Ectodermal cell (in vitro differentiated cells): ENCODE results near the gene HOXC6.

Experiments
- H3K27ac ChIP-seq: 2 replicates; pipeline ENCODE4 v1.7.0; 2013; ENCODE audit warnings: mild to moderate bottlenecking, low read depth, low read length; ENCODE audit not compliant: insufficient read depth, poor library complexity, severe bottlenecking
- H3K27me3 ChIP-seq: 2 replicates; pipeline ENCODE4 v1.7.0; 2013; ENCODE audit warnings: mild to moderate bottlenecking, low read length; ENCODE audit not compliant: insufficient read depth, control insufficient read depth, poor library complexity, severe bottlenecking
- H3K36me3 ChIP-seq: one replicate; pipeline ENCODE4 v1.7.0; 2013; ENCODE audit warnings: low read length; ENCODE audit not compliant: control insufficient read depth, insufficient read depth
- H3K4me1 ChIP-seq: one replicate; pipeline ENCODE4 v1.7.0; 2013; ENCODE audit warnings: low read length; ENCODE audit not compliant: control insufficient read depth, insufficient read depth
- H3K4me3 ChIP-seq: 2 replicates; pipeline ENCODE4 v1.7.0; 2013; ENCODE audit warnings: low read depth, low read length, control low read depth; ENCODE audit not compliant: insufficient read depth
- H3K9me3 ChIP-seq: 2 replicates; pipeline ENCODE4 v1.7.0; 2013; ENCODE audit warnings: mild to moderate bottlenecking, low read length, moderate library complexity; ENCODE audit not compliant: control insufficient read depth
- WGBS, 2 experiments: methylation state at CpG; one replicate each; pipeline ENCODE4 v1.1.7; 2013; ENCODE audit warnings: missing lambda C conversion rate in 2 of 2; 5-methylcytosine and 5-hydroxymethylcytosine counted together

HOXC6 gene

GRCh38 chr12:53984901-53985691 is 43.1 kb upstream of the HOXC6 start, which contains the start of gene HOXC10:
Gene HOXC10 (plus strand): TSS chr12:53985146. CDS start chr12:53985260, 114 bp downstream.
- Histone ChIP-seq H3K4me1 (no peaks in the 10 kb centered on the region), H3K4me3 (no peak within 1 kb of the TSS), H3K36me3 (no peaks in the 10 kb centered on the region), H3K9me3 (no peaks in the 10 kb centered on the region), H3K27ac (no peak within 1 kb of the TSS), H3K27me3 (peaks cover 100% of the 10 kb centered on the region)
- 33 to 38% methylated on average over 55 of the region's 55 CpGs for WGBS, 2 experiments

GRCh38 chr12:53985692-53985993 is 42.6 kb upstream of the HOXC6 start:
- Histone ChIP-seq H3K27ac (no peak overlapping the region), H3K27me3 (peaks cover 100% of the 10 kb centered on the region), H3K4me3 (no peak overlapping the region), H3K4me1 (no peaks in the 10 kb centered on the region), H3K9me3 (no peaks in the 10 kb centered on the region), H3K36me3 (no peaks in the 10 kb centered on the region)
- 49 to 53% methylated on average over 21 of the region's 21 CpGs for WGBS, 2 experiments

GRCh38 chr12:53985994-53986685 is 42.1 kb upstream of the HOXC6 start:
- Histone ChIP-seq H3K4me1 (no peaks in the 10 kb centered on the region), H3K4me3 (no peak overlapping the region), H3K36me3 (no peaks in the 10 kb centered on the region), H3K27me3 (peaks cover 100% of the 10 kb centered on the region), H3K9me3 (no peaks in the 10 kb centered on the region), H3K27ac (no peak overlapping the region)
- WGBS, 2 experiments: 9 to 12% methylated on average over 49 to 50 of the region's 50 CpGs

- Histone ChIP-seq H3K27ac (no peak overlapping the region), H3K9me3 (no peaks in the 10 kb centered on the region), H3K4me3 (no peak overlapping the region), H3K4me1 (no peaks in the 10 kb centered on the region), H3K27me3 (peaks cover 100% of the 10 kb centered on the region), H3K36me3 (no peaks in the 10 kb centered on the region)
- 48 to 52% methylated on average over 21 of the region's 21 CpGs for WGBS, 2 experiments
Measured at GRCh38 chr12:53986686-53987483, 41.4 kb upstream of the HOXC6 start.

- H3K27me3 ChIP-seq: peaks cover 100% of the 10 kb centered on the region
Measured at GRCh38 chr12:53987787-53988230, 40.4 kb upstream of the HOXC6 start.

GRCh38 chr12:53988541-53989226 is 39.6 kb upstream of the HOXC6 start:
- peaks cover 100% of the 10 kb centered on the region for H3K27me3 ChIP-seq
- no peaks in the 10 kb centered on the region for H3K36me3 ChIP-seq
- no peaks in the 10 kb centered on the region for H3K4me1 ChIP-seq
- no peak overlapping the region for H3K27ac ChIP-seq
- no peaks in the 10 kb centered on the region for H3K9me3 ChIP-seq
- 7% methylated on average over 5 of the region's 5 CpGs for WGBS, 2 experiments
- no peak overlapping the region for H3K4me3 ChIP-seq

More at GRCh38 chr12:53987787-53988230, 40.4 kb upstream of the HOXC6 start:
- no peaks in the 10 kb centered on the region for H3K9me3 ChIP-seq
- no peaks in the 10 kb centered on the region for H3K36me3 ChIP-seq
- no peak overlapping the region for H3K27ac ChIP-seq
- H3K4me1 ChIP-seq: no peaks in the 10 kb centered on the region
- WGBS, 2 experiments: 29 to 34% methylated on average over 4 of the region's 4 CpGs
- H3K4me3 ChIP-seq: no peak overlapping the region

GRCh38 chr12:53989227-53990113 is 38.8 kb upstream of the HOXC6 start:
- no peaks in the 10 kb centered on the region for H3K9me3 ChIP-seq
- H3K27me3 ChIP-seq: peaks cover 100% of the 10 kb centered on the region
- 18 to 19% methylated on average over 27 of the region's 28 CpGs for WGBS, 2 experiments
- no peaks in the 10 kb centered on the region for H3K4me1 ChIP-seq
- no peak overlapping the region for H3K4me3 ChIP-seq
- no peak overlapping the region for H3K27ac ChIP-seq
- H3K36me3 ChIP-seq: no peaks in the 10 kb centered on the region

GRCh38 chr12:53990311-53991076 is 37.7 kb upstream of the HOXC6 start:
- H3K27me3 ChIP-seq: peaks cover 100% of the 10 kb centered on the region
- 19 to 21% methylated on average over 27 of the region's 27 CpGs for WGBS, 2 experiments
- no peak overlapping the region for H3K4me3 ChIP-seq

More at GRCh38 chr12:53990311-53991076, 37.7 kb upstream of the HOXC6 start:
- no peaks in the 10 kb centered on the region for H3K4me1 ChIP-seq
- no peak overlapping the region for H3K27ac ChIP-seq
- no peaks in the 10 kb centered on the region for H3K36me3 ChIP-seq
- no peaks in the 10 kb centered on the region for H3K9me3 ChIP-seq
